ENCODE results near the gene EXOSC9. TPM values are rescaled to one million over a fixed set of nuclear protein-coding genes. Genes with fewer than 3 reads are reported as not detected.
A peak's percentile ranks its signal among the peaks of the same experiment; 100 is the strongest.

EXOSC9 gene
- total RNA-seq, 1 experiment from 2014 or later: 115 TPM

- H3K36me3 ChIP-seq: peaks cover 21% of the 10 kb centered on the region
- peak overlapping the region; percentile 87 for H3K27ac ChIP-seq
- peaks cover 18% of the 10 kb centered on the region for H3K4me1 ChIP-seq
- H3K9me3 ChIP-seq (replicated peaks): no peaks in the 10 kb centered on the region
- peak overlapping the region; percentile 79 for H3K4me3 ChIP-seq
- no peaks in the 10 kb centered on the region for H3K27me3 ChIP-seq
- no peak for DNase-seq
These were observed 1.1 kb upstream of the EXOSC9 start for GRCh38 chr4:121799867-121800501.

DNA sequence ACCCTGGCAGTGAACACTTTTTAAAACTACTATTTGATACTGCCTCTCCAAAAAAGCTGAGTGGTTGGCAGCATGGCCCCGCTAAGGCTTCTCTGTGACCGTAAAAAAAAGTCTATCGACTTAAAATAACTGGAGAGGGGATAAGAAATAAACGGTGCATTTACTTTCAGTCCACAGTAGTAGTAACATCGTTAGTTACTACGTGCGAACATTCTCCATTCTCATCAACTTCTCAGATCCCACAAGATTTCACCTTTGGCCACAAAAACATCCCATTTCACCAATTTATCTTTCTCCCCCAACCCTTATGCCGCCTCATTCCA is 524 bp upstream of the EXOSC9 start:
- peaks cover 13% of the 10 kb centered on the region for H3K4me1 ChIP-seq
- H3K27ac ChIP-seq: peak overlapping the region; percentile 87
- peak overlapping the region; percentile 79 for H3K4me3 ChIP-seq
- H3K36me3 ChIP-seq: peaks cover 27% of the 10 kb centered on the region
- no peaks in the 10 kb centered on the region for H3K27me3 ChIP-seq
- H3K9me3 ChIP-seq (replicated peaks): no peaks in the 10 kb centered on the region
- no peak for DNase-seq

- H3K27me3 ChIP-seq: no peaks in the 10 kb centered on the region
- peaks cover 34% of the 10 kb centered on the region for H3K36me3 ChIP-seq
- H3K27ac ChIP-seq: peak overlapping the region; percentile 87
- peaks cover 3% of the 10 kb centered on the region; the same call in 1 of the 2 replicates for H3K4me1 ChIP-seq
- no peak for DNase-seq
- H3K9me3 ChIP-seq (replicated peaks): no peaks in the 10 kb centered on the region
- peak overlapping the region; percentile 79 for H3K4me3 ChIP-seq
These were observed 572 bp downstream of the EXOSC9 start for GRCh38 chr4:121801715-121802075.

DNA sequence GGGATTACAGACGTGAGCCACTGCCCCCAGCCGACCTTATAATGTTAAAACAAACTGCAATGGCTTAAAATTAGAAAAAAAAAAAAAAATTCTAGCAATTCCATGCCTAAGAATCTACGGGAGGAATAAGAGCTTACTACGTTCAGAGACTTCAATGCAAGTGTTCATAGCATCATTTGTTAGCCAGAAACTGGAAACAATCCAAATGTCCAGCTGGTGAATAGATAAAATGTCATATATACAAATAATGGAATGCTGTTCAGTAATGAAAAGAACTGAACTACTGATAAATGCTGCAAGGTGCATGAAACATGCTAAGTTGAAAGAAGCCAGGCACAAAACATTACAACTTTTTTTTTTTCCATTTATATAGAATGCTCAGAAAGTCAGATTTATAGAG is 5.3 kb downstream of the EXOSC9 start:
- Histone ChIP-seq H3K9me3 (replicated peaks) (no peaks in the 10 kb centered on the region), H3K36me3 (peaks cover 79% of the 10 kb centered on the region), H3K4me3 (no peak overlapping the region), H3K4me1 (peaks cover 3% of the 10 kb centered on the region; the same call in 1 of the 2 replicates), H3K27me3 (no peaks in the 10 kb centered on the region), H3K27ac (no peak overlapping the region)
- DNase-seq: no peak

DNA sequence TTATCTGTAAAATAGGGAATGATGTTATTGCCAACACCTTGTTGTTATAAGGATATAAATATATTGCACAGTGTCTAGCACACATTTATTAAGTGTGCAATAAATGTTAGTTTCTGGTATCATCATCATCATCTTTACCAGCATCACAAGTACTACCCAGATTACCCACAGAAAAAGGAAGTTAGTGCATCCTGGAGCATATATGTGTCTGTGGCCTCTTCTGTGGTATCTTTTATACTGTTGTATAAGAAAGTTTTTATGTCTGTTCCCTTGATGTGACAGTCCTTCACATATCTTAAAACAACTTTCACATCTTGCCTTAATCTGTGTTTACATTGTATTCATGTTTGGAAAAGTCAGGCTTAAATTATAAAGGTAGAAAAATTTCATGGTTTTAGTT is 10.0 kb downstream of the EXOSC9 start:
- Histone ChIP-seq H3K4me1 (no peaks in the 10 kb centered on the region), H3K4me3 (no peak overlapping the region), H3K9me3 (replicated peaks) (no peaks in the 10 kb centered on the region), H3K27me3 (no peaks in the 10 kb centered on the region), H3K36me3 (peaks cover 95% of the 10 kb centered on the region), H3K27ac (no peak overlapping the region)
- DNase-seq: no peak

DNA sequence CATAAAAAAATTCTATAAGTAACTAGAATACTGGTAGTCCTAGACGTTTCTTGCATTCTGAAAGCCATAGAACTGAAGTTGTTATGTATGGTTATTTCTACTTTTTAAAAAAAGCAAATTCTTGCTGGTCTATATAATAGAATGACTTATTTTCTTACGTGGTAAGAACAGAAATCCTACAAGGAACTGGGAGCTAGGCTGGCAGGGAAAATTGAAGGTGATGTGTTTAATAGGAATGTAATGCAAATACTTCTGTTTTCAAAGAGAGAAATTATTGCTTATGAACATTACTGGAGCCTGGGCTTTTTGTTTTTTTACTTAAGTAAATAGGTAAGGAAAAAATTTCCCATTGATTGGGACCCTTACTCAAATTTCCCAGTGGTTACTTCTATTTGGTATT is 13.6 kb downstream of the EXOSC9 start:
- Histone ChIP-seq H3K4me3 (no peak overlapping the region), H3K9me3 (replicated peaks) (no peaks in the 10 kb centered on the region), H3K36me3 (peaks cover 98% of the 10 kb centered on the region), H3K27ac (no peak overlapping the region), H3K27me3 (no peaks in the 10 kb centered on the region), H3K4me1 (no peaks in the 10 kb centered on the region)
- DNase-seq: no peak

GRCh38 chr4:121817006-121817405 is 15.9 kb downstream of the EXOSC9 start:
- Histone ChIP-seq H3K9me3 (replicated peaks) (no peaks in the 10 kb centered on the region), H3K27ac (no peak overlapping the region), H3K27me3 (no peaks in the 10 kb centered on the region), H3K36me3 (peaks cover 100% of the 10 kb centered on the region), H3K4me1 (no peaks in the 10 kb centered on the region), H3K4me3 (no peak overlapping the region)
- no peak for DNase-seq

DNA sequence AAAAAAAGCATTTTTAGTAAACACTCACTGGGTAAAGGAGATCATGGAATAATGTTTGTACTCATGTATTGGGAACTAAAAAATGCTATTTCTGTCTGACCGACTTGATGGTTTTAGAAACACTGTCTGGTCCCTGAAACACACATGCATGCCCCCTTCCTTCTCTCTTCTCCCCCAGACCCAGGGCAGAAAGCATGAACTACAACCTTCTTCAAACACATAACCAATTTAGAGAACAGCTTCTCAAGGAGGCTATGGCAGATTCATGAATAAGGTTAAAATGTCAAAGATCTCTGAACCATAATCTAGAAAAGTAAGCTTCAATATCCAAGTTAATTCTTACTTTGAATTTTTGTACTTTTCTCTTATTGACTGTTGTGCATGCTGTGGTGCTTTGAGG is 16.6 kb downstream of the EXOSC9 start:
- H3K27ac ChIP-seq: no peak overlapping the region
- H3K9me3 ChIP-seq (replicated peaks): no peaks in the 10 kb centered on the region
- peaks cover 99% of the 10 kb centered on the region for H3K36me3 ChIP-seq
- H3K27me3 ChIP-seq: no peaks in the 10 kb centered on the region
- no peak for DNase-seq
- no peak overlapping the region for H3K4me3 ChIP-seq
- no peaks in the 10 kb centered on the region for H3K4me1 ChIP-seq

DNA sequence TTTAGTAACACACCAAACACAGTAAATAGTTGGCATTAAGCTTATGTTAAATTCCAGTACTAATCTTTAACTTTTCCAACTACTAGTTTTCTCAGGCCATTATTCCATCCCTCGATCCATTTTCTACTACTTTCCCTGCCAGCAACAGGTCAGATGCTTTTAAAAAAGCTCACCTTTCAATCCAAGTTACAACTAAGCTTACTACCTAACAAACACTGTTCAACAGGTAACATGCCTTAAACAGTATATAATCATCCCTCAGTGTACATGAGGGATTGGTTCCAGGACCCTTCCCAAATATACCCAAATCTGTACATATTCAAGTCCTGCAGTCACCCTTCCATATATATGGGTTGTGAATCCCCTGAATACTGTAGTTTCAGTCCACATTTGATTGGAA is 17.1 kb downstream of the EXOSC9 start:
- Histone ChIP-seq H3K4me1 (no peaks in the 10 kb centered on the region), H3K9me3 (replicated peaks) (no peaks in the 10 kb centered on the region), H3K27ac (no peak overlapping the region), H3K4me3 (no peak overlapping the region), H3K27me3 (no peaks in the 10 kb centered on the region), H3K36me3 (peaks cover 94% of the 10 kb centered on the region)
- no peak for DNase-seq

GRCh38 chr4:121819216-121819965 is 18.3 kb downstream of the EXOSC9 start:
- H3K36me3 ChIP-seq: peaks cover 82% of the 10 kb centered on the region
- no peaks in the 10 kb centered on the region for H3K4me1 ChIP-seq
- H3K9me3 ChIP-seq (replicated peaks): no peaks in the 10 kb centered on the region
- no peak for DNase-seq
- no peak overlapping the region for H3K27ac ChIP-seq
- no peaks in the 10 kb centered on the region for H3K27me3 ChIP-seq
- no peak overlapping the region for H3K4me3 ChIP-seq

DNA sequence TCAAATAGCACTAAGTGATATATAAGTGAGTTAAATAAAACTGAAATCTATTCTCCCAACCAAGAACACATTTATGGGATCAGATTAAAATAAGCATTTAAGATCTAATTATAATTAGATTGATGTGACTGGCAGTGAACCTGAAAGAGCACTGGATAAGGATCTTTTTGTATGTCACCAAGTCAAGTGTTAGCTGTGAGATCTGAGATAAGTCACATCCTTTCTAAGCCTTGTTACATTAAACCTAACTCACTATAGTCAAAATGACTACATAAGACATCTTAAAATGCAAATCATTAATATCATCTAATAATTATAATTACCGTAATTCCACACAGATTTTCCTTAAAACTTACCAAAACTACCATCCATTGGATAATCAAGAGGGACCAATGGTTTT is 20.9 kb downstream of the EXOSC9 start:
- no peak for DNase-seq
- Histone ChIP-seq H3K4me3 (peak overlapping the region; percentile 81), H3K4me1 (no peaks in the 10 kb centered on the region), H3K27me3 (no peaks in the 10 kb centered on the region), H3K9me3 (replicated peaks) (no peaks in the 10 kb centered on the region), H3K27ac (no peak overlapping the region), H3K36me3 (peaks cover 57% of the 10 kb centered on the region)

DNA sequence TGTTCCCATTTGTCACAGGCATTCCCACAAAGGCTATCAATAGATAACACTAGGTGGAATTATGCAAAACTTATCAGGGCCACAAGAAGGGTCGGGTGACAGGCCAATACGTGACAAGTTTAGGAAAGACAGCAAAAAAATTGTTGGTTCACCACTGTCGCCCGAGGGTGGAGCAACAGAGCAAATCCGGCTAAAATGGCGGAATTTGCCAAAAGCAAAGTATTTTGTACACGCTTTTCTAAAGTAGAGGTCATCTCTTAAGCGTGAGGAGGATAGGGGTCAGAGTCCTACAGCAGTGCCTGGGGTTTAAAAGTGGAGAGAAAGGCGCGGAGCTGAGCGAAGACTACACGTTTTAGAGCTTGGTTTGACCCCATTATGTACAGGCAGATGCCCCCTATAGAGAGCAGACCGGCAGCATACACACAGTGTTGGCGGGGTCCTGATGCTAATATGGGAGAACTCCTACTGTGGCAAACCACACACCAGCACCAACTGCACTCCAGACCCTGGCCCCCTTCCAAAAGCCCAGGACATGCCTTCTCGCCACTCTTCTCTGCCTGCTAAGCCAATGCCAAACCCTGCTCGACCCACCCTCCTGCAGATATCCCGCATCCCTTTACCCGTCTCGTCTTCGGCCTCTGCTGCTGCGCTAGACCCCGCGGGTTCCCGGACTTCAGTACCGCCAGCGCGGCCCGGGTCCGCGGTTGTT is 21.8 kb downstream of the EXOSC9 start:
- Histone ChIP-seq H3K27me3 (no peaks in the 10 kb centered on the region), H3K4me3 (peak overlapping the region; percentile 81), H3K27ac (peak overlapping the region; percentile 89), H3K9me3 (replicated peaks) (no peaks in the 10 kb centered on the region), H3K4me1 (no peaks in the 10 kb centered on the region), H3K36me3 (peaks cover 51% of the 10 kb centered on the region)
- DNase-seq: peak; percentile 81

- Histone ChIP-seq H3K36me3 (peaks cover 44% of the 10 kb centered on the region), H3K4me3 (peak within 1 kb of the TSS; percentile 81), H3K27me3 (no peaks in the 10 kb centered on the region), H3K27ac (peak within 1 kb of the TSS; percentile 89), H3K4me1 (no peaks in the 10 kb centered on the region), H3K9me3 (replicated peaks) (no peaks in the 10 kb centered on the region)
- DNase-seq: peak; percentile 98 to 99
These were observed 22.5 kb downstream of the EXOSC9 start, which contains the start of gene CCNA2 for GRCh38 chr4:121823505-121824170. Gene CCNA2 (minus strand): TSS chr4:121823883. CDS start chr4:121823628, 255 bp downstream.

- Histone ChIP-seq H3K27ac (peak overlapping the region; percentile 89), H3K27me3 (no peaks in the 10 kb centered on the region), H3K36me3 (peaks cover 39% of the 10 kb centered on the region), H3K4me1 (no peaks in the 10 kb centered on the region), H3K9me3 (replicated peaks) (no peaks in the 10 kb centered on the region), H3K4me3 (peak overlapping the region; percentile 81)
- no peak for DNase-seq
These were observed 23.0 kb downstream of the EXOSC9 start for GRCh38 chr4:121824171-121824527.

GRCh38 chr4:121824950-121825349 is 23.8 kb downstream of the EXOSC9 start:
- no peak for DNase-seq

More at GRCh38 chr4:121824950-121825349, 23.8 kb downstream of the EXOSC9 start:
- Histone ChIP-seq H3K27me3 (no peaks in the 10 kb centered on the region), H3K9me3 (replicated peaks) (no peaks in the 10 kb centered on the region), H3K36me3 (peaks cover 31% of the 10 kb centered on the region), H3K4me1 (no peaks in the 10 kb centered on the region), H3K27ac (no peak overlapping the region), H3K4me3 (no peak overlapping the region)
